ENCODE measurements around the gene CCDC142.
A peak's percentile ranks its signal among the peaks of the same experiment; 100 is the strongest.

Gene CCDC142

DNA sequence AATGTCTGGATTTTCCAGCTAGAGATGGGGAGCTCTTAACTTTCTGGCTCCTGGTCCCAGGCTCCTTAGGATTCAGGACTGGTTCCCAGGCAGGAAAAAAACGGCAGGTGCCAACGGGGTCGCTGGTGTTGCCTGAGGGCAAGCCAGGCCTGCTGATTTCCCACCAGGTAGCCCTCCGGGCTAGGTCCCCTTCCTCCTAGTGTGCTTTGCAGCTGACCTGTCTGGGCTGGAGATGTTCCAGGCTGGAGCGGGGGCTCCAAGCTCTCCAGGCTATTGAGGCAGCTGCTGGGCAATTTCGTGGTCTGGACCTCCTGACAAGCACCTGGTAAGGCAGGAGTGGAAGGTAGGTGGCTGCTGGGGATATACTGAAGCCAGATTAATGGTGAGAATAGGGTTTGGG, 8.3 kb downstream of the CCDC142 start:
- Histone ChIP-seq H4K91ac (ENCODE audit: low read length) (no peak overlapping the region), H2BK15ac (ENCODE audit: low read depth, poor library complexity, severe bottlenecking) (no peak overlapping the region), H4K8ac (ENCODE audit: low read length) (no peak overlapping the region), H2AK5ac (ENCODE audit: low read length, severe bottlenecking) (no peak overlapping the region), H3K14ac (ENCODE audit: low read length in 2 of 2) (no peak overlapping the region), H3K36me3 (ENCODE audit: control insufficient read depth in 1 of 2, insufficient read depth in 2 of 2, low read depth in 1 of 2, low read length in 2 of 2) (peaks cover 27 to 39% of the 10 kb centered on the region in 2 experiments), H3K4me1 (ENCODE audit: control insufficient read depth, insufficient read depth, low read depth, low read length) (peaks cover 11% of the 10 kb centered on the region), H3K27me3 (ENCODE audit: control insufficient read depth in 1 of 2, insufficient read depth in 1 of 2, low read length in 2 of 2) (no peaks in the 10 kb centered on the region), H2BK120ac (ENCODE audit: low read depth, low read length) (no peak overlapping the region), H3K9me3 (ENCODE audit: control insufficient read depth, low read length) (no peaks in the 10 kb centered on the region), H3K79me1 (replicated peaks; ENCODE audit: low read length, poor library complexity, severe bottlenecking) (peaks cover 12% of the 10 kb centered on the region), H3K4me3 (ENCODE audit: insufficient read depth in 1 of 2, low read depth in 1 of 2, low read length in 2 of 2) (no peak overlapping the region), H2BK5ac (ENCODE audit: low read depth, low read length, poor library complexity, severe bottlenecking) (no peak overlapping the region), H3K4ac (ENCODE audit: low read depth in 1 of 2, low read length in 2 of 2) (no peak overlapping the region), H2AFZ (ENCODE audit: low read depth, low read length) (no peak overlapping the region), H3K27ac (ENCODE audit: low read length, poor library complexity, severe bottlenecking) (no peak overlapping the region), H3K4me2 (ENCODE audit: low read length, poor library complexity, severe bottlenecking) (no peak overlapping the region), H3K23ac (ENCODE audit: low read length in 2 of 2) (no peak overlapping the region), H3K18ac (ENCODE audit: low read depth in 1 of 2, low read length in 2 of 2) (no peak overlapping the region), H2BK12ac (ENCODE audit: low read length in 2 of 2) (no peak overlapping the region), H3K9ac (ENCODE audit: low read length) (no peak overlapping the region)
- no peak for DNase-seq
- 95% methylated on average over 6 of the region's 6 CpGs for WGBS

DNA sequence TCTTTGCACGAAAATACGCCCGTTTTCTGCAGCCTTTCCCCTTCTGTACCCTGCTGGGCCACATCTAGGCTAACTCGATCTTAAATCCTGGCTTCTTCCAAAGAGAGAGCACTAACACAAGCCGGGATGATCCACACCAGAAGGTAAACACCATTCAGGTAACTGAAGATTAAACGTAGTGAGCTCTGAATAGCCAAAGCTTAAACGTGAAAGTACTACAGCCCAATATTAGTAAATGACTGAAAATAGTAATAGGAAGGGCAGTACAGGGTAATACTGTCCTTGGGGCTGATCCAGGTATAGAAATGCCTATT, 9.9 kb downstream of the CCDC142 start:
- H3K4me1 ChIP-seq (ENCODE audit: control insufficient read depth, insufficient read depth, low read depth, low read length), result peaks cover 11% of the 10 kb centered on the region
- H3K79me1 ChIP-seq (replicated peaks; ENCODE audit: low read length, poor library complexity, severe bottlenecking), result peaks cover 10% of the 10 kb centered on the region
- H2BK120ac ChIP-seq (ENCODE audit: low read depth, low read length), result no peak overlapping the region
- H2BK12ac ChIP-seq (ENCODE audit: low read length in 2 of 2), result no peak overlapping the region
- peak overlapping the region; percentile 89 for H3K4me2 ChIP-seq (ENCODE audit: low read length, poor library complexity, severe bottlenecking)
- H2BK5ac ChIP-seq (ENCODE audit: low read depth, low read length, poor library complexity, severe bottlenecking), result no peak overlapping the region
- peak overlapping the region; percentile 83 for H2AFZ ChIP-seq (ENCODE audit: low read depth, low read length)
- peak overlapping the region; percentile 94 to 98 for H3K18ac ChIP-seq (ENCODE audit: low read depth in 1 of 2, low read length in 2 of 2)
- peak overlapping the region; percentile 88 for H4K91ac ChIP-seq (ENCODE audit: low read length)
- no peak overlapping the region for H2BK15ac ChIP-seq (ENCODE audit: low read depth, poor library complexity, severe bottlenecking)
- peaks cover 27 to 33% of the 10 kb centered on the region in 2 experiments for H3K36me3 ChIP-seq (ENCODE audit: control insufficient read depth in 1 of 2, insufficient read depth in 2 of 2, low read depth in 1 of 2, low read length in 2 of 2)
- 39% methylated on average over 6 of the region's 7 CpGs for WGBS
- H3K9me3 ChIP-seq (ENCODE audit: control insufficient read depth, low read length), result no peaks in the 10 kb centered on the region
- no peak overlapping the region for H3K23ac ChIP-seq (ENCODE audit: low read length in 2 of 2)
- H3K9ac ChIP-seq (ENCODE audit: low read length), result peak overlapping the region; percentile 86
- peak overlapping the region; percentile 95 for H3K27ac ChIP-seq (ENCODE audit: low read length, poor library complexity, severe bottlenecking)
- H3K27me3 ChIP-seq (ENCODE audit: control insufficient read depth in 1 of 2, insufficient read depth in 1 of 2, low read length in 2 of 2), result no peaks in the 10 kb centered on the region
- no peak for DNase-seq
- H4K8ac ChIP-seq (ENCODE audit: low read length), result peak overlapping the region; percentile 98
- H3K4ac ChIP-seq (ENCODE audit: low read depth in 1 of 2, low read length in 2 of 2), result peak overlapping the region; percentile 73 to 96
- H3K4me3 ChIP-seq (ENCODE audit: insufficient read depth in 1 of 2, low read depth in 1 of 2, low read length in 2 of 2), result peak overlapping the region in 1 of 2 experiments; percentile 79
- peak overlapping the region; percentile 49 for H2AK5ac ChIP-seq (ENCODE audit: low read length, severe bottlenecking)
- peak overlapping the region in 1 of 2 experiments; percentile 61 for H3K14ac ChIP-seq (ENCODE audit: low read length in 2 of 2)

DNA sequence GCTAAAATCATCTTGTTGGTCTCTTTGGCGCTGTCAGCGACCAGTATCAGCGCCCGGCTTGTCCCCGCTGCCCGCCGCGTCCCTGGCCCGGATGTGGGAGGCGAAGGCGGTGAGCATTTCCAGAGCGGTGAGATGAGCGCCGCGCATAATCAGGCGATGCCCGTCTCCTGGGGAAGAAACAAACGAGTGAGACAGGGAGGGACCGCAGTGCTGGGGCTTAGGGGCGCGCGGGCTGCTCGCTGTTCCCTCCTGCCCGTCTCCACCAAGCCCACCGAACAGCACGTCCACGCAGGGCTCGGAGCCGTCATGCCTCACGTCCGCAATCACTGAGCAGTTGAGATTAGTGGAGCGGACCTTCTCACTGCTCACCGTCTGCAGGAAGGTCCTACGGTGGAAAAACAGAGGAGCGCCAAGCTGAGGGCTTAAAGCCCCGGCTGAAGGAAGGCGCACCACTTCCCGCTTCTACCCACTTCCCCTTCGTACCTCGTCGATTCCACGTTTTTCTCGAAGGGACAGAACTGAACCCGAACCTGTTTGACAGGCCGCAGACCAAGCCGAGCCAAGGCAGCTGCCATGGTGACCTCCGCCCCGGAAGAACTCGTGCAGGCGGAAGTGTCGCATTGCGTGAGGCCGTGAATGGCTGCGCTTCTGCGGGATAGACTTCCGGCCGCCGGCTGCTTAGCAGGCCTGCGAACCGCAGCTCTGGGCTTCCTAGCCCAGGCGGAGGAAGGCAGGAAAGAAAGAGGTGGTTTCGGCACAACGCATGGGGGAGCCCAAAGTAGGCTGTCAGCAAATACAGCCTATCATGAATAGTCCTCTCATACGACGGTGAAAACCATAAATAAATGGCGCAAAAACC, 10.5 kb downstream of the CCDC142 start, which contains the start of gene MRPL53:
MRPL53 (minus strand) TSS at position 595 of the 859 bp plus-strand sequence; CDS start at position 575, 20 bp downstream.
- Histone ChIP-seq H3K4ac (ENCODE audit: low read depth in 1 of 2, low read length in 2 of 2) (peak within 1 kb of the TSS; percentile 73 to 99), H3K4me3 (ENCODE audit: insufficient read depth in 1 of 2, low read depth in 1 of 2, low read length in 2 of 2) (peak within 1 kb of the TSS; percentile 79 to 89), H3K79me1 (replicated peaks; ENCODE audit: low read length, poor library complexity, severe bottlenecking) (peaks cover 6% of the 10 kb centered on the region), H3K18ac (ENCODE audit: low read depth in 1 of 2, low read length in 2 of 2) (peak within 1 kb of the TSS; percentile 98 to 100), H2AFZ (ENCODE audit: low read depth, low read length) (peak within 1 kb of the TSS; percentile 94), H3K23ac (ENCODE audit: low read length in 2 of 2) (peak within 1 kb of the TSS in 1 of 2 experiments; percentile 100), H3K9ac (ENCODE audit: low read length) (peak within 1 kb of the TSS; percentile 86), H3K27me3 (ENCODE audit: control insufficient read depth in 1 of 2, insufficient read depth in 1 of 2, low read length in 2 of 2) (no peaks in the 10 kb centered on the region), H2BK12ac (ENCODE audit: low read length in 2 of 2) (peak within 1 kb of the TSS in 1 of 2 experiments; percentile 33), H4K91ac (ENCODE audit: low read length) (peak within 1 kb of the TSS; percentile 88), H2BK5ac (ENCODE audit: low read depth, low read length, poor library complexity, severe bottlenecking) (no peak within 1 kb of the TSS), H3K14ac (ENCODE audit: low read length in 2 of 2) (peak within 1 kb of the TSS in 1 of 2 experiments; percentile 100), H3K9me3 (ENCODE audit: control insufficient read depth, low read length) (no peaks in the 10 kb centered on the region), H2BK15ac (ENCODE audit: low read depth, poor library complexity, severe bottlenecking) (no peak within 1 kb of the TSS), H3K27ac (ENCODE audit: low read length, poor library complexity, severe bottlenecking) (peak within 1 kb of the TSS; percentile 95), H2AK5ac (ENCODE audit: low read length, severe bottlenecking) (peak within 1 kb of the TSS; percentile 78), H2BK120ac (ENCODE audit: low read depth, low read length) (no peak within 1 kb of the TSS), H3K4me2 (ENCODE audit: low read length, poor library complexity, severe bottlenecking) (peak within 1 kb of the TSS; percentile 89), H3K4me1 (ENCODE audit: control insufficient read depth, insufficient read depth, low read depth, low read length) (peaks cover 11% of the 10 kb centered on the region), H3K36me3 (ENCODE audit: control insufficient read depth in 1 of 2, insufficient read depth in 2 of 2, low read depth in 1 of 2, low read length in 2 of 2) (peaks cover 23 to 29% of the 10 kb centered on the region in 2 experiments), H4K8ac (ENCODE audit: low read length) (peak within 1 kb of the TSS; percentile 98)
- peak; percentile 96 for DNase-seq
- under 1% methylated on average over 66 of the region's 66 CpGs for WGBS

DNA sequence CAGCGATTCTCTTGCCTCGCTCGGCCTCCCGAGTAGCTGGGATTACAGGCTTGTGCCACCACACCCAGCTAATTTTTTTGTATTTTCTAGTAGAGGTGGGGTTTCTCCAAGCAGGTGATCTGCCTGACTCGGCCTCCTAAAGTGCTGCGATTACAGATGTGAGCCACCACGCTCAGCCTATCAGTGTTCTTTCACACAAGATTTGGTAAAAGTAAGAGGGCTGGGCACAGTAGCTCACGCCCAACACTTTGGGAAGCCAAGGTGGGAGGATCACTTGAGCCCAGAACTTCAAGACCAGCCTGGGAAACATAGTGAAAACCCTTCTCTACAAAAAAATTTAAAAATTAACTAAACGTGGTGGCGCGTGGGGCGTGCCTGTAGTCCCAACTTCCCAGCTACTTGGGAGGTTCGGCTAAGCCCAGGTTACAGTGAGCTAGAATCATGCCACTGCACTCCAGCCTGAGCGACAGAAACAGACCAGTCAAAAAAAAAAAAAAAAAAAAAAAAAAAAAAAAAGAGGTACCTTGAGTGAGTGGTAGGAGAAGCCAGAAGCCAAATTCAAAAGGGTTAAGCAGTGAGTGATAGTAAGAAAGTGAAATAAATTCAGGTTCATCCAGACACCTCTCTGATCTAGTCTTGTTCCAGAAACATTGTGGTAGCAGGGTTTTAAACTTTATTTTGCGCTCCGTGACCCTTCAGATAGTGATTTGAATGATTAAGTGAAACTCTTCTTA, 11.3 kb downstream of the CCDC142 start:
- H3K4ac ChIP-seq (ENCODE audit: low read depth in 1 of 2, low read length in 2 of 2), result peak overlapping the region in 1 of 2 experiments; percentile 99
- no peaks in the 10 kb centered on the region for H3K9me3 ChIP-seq (ENCODE audit: control insufficient read depth, low read length)

More for the DNA sequence above, 11.3 kb downstream of the CCDC142 start:
- H3K4me1 ChIP-seq (ENCODE audit: control insufficient read depth, insufficient read depth, low read depth, low read length), result peaks cover 11% of the 10 kb centered on the region
- peak overlapping the region; percentile 79 to 89 for H3K4me3 ChIP-seq (ENCODE audit: insufficient read depth in 1 of 2, low read depth in 1 of 2, low read length in 2 of 2)
- no peak overlapping the region for H2BK15ac ChIP-seq (ENCODE audit: low read depth, poor library complexity, severe bottlenecking)
- peak overlapping the region; percentile 95 for H3K27ac ChIP-seq (ENCODE audit: low read length, poor library complexity, severe bottlenecking)
- no peak overlapping the region for H2BK120ac ChIP-seq (ENCODE audit: low read depth, low read length)
- DNase-seq, result no peak
- H3K36me3 ChIP-seq (ENCODE audit: control insufficient read depth in 1 of 2, insufficient read depth in 2 of 2, low read depth in 1 of 2, low read length in 2 of 2), result peaks cover 19 to 22% of the 10 kb centered on the region in 2 experiments
- peak overlapping the region in 1 of 2 experiments; percentile 100 for H3K14ac ChIP-seq (ENCODE audit: low read length in 2 of 2)
- WGBS, result 77% methylated on average over 9 of the region's 16 CpGs
- H3K9ac ChIP-seq (ENCODE audit: low read length), result peak overlapping the region; percentile 86
- no peak overlapping the region for H4K91ac ChIP-seq (ENCODE audit: low read length)
- peak overlapping the region; percentile 89 for H3K4me2 ChIP-seq (ENCODE audit: low read length, poor library complexity, severe bottlenecking)
- H3K27me3 ChIP-seq (ENCODE audit: control insufficient read depth in 1 of 2, insufficient read depth in 1 of 2, low read length in 2 of 2), result no peaks in the 10 kb centered on the region
- H2BK5ac ChIP-seq (ENCODE audit: low read depth, low read length, poor library complexity, severe bottlenecking), result no peak overlapping the region
- H3K23ac ChIP-seq (ENCODE audit: low read length in 2 of 2), result no peak overlapping the region
- H2AK5ac ChIP-seq (ENCODE audit: low read length, severe bottlenecking), result no peak overlapping the region
- H3K79me1 ChIP-seq (replicated peaks; ENCODE audit: low read length, poor library complexity, severe bottlenecking), result peaks cover 4% of the 10 kb centered on the region
- H2AFZ ChIP-seq (ENCODE audit: low read depth, low read length), result no peak overlapping the region
- H4K8ac ChIP-seq (ENCODE audit: low read length), result no peak overlapping the region
- H3K18ac ChIP-seq (ENCODE audit: low read depth in 1 of 2, low read length in 2 of 2), result peak overlapping the region; percentile 56 to 100
- no peak overlapping the region for H2BK12ac ChIP-seq (ENCODE audit: low read length in 2 of 2)
